NT2/D1 (cell line): ENCODE data around the gene FGD4.

Experiments
- SUZ12 ChIP-seq: IDR thresholded peaks from 2 replicates; pipeline ENCODE4 v1.6.1; 2011; ENCODE audit not compliant: insufficient read length, insufficient read depth; ENCODE audit errors: extremely low read depth
- YY1 ChIP-seq: IDR thresholded peaks from 2 replicates; pipeline ENCODE4 v1.6.1; 2011; ENCODE audit not compliant: insufficient read length, insufficient read depth
- ZNF274 ChIP-seq: IDR thresholded peaks from 2 replicates; pipeline ENCODE4 v1.6.1; 2011; ENCODE audit warnings: mild to moderate bottlenecking, low read depth, low read length

DNA sequence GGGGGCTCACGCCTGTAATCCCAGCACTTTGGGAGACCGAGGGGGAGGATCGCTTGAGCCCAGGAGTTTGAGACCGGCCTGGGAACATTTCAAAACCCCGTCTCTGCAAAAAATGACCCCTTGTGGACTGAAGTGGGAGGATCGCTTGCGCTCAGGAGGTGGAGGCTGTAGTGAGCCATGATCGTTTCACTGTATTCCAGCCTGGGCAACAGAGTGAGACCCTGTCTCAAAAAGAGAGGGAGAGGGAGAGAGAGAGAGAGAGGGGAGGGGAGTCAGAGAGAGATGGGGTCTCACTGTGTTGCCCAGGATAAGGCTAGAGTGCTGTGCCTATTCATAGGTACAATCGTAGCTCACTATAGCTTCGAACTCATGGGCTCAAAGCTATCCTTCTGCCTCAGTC is 2.8 kb downstream of the FGD4 start:
- no peak for TF ChIP-seq YY1
- TF ChIP-seq ZNF274, result no peak
- no peak for TF ChIP-seq SUZ12
